Measurements from ENCODE around the gene CYTH3.
"Not testable (repeated sequence)": the region's sequence is repeated elsewhere in the genome, so short reads cannot be mapped to it uniquely, and the experiment has no call there.

The CYTH3 gene

DNA sequence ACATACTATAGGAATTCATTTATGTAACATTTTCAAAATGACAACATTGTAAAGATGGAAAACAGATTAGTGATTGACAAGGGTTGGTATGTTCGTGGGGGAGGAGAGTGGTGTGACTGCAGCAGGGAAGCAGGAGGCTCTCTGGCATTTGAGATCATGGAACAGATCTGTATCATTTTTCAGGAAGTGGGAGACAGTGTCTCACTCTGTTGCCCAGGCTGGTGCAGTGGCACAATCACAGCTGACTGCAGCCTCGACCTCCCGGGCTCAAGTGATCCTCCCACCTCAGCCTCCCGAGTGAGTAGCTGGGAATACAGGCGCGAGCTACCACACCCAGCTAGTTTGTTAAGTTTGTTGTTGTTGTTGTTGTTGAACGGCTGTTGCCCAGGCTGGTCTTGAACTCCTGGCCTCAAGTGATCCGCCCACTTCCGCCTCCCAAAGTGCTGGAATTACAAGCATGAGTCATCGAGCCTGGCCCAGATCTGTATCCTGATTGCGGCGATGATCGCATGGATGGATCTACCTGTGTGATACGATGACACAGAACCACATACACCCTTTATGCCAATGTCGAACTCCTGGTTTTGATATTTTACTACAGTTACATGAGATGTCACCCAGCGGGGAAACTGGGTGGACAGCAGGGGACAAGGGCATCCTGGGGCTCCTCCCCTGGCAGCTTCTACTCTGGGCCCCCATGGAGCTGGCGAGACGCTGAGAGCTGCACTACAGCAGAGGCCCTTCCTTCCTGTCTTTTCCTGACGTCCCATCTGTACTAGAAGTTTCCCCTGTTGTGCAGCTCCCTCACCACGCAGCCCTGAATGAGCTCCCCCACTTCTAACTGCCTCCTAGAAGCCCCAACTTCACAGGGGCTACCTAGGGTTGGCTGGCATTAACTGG is 12.3 kb upstream of the CYTH3 start:
- no peak overlapping the region for H3K4me3 ChIP-seq (ENCODE audit: low read depth, low read length)
- TF ChIP-seq, protein P1, sequence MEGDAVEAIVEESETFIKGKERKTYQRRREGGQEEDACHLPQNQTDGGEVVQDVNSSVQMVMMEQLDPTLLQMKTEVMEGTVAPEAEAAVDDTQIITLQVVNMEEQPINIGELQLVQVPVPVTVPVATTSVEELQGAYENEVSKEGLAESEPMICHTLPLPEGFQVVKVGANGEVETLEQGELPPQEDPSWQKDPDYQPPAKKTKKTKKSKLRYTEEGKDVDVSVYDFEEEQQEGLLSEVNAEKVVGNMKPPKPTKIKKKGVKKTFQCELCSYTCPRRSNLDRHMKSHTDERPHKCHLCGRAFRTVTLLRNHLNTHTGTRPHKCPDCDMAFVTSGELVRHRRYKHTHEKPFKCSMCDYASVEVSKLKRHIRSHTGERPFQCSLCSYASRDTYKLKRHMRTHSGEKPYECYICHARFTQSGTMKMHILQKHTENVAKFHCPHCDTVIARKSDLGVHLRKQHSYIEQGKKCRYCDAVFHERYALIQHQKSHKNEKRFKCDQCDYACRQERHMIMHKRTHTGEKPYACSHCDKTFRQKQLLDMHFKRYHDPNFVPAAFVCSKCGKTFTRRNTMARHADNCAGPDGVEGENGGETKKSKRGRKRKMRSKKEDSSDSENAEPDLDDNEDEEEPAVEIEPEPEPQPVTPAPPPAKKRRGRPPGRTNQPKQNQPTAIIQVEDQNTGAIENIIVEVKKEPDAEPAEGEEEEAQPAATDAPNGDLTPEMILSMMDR (IDR thresholded peaks at IDR 0.05; ENCODE audit: insufficient read depth, low read length, missing control alignments) = no peak
- ChIA-PET POLR2A (interaction anchor here (1.4 kb wide), 1 partner anchor 24 kb away, joined by 5 read pairs; no protein-coding TSS in a partner anchor), CTCF (no interaction called here)
- no peak for DNase-seq (ENCODE audit: low read depth, low spot score)

DNA sequence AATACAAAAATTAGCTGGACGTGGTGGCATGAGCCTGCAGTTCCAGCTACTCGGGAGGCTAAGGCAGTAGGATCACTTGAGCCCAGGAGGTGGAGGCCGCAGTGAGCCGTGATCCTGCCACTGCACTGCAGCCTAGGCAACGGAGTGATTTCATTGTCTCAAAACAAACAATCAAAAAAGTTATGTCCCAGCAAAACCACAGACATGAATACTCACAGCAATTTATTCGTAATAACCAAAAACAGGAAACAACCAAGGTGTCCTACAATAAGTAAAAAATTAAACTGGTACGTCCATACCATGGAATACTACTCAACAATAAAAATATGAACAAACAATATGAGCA is 11.6 kb upstream of the CYTH3 start:
- no peak overlapping the region for H3K4me3 ChIP-seq (ENCODE audit: low read depth, low read length)
- ChIA-PET POLR2A (interaction anchor here (1.1 to 1.4 kb wide), 2 partner anchors 24 to 35 kb away, joined by 3 to 5 read pairs; no protein-coding TSS in a partner anchor), CTCF (interaction anchor here (1.3 to 1.5 kb wide), 2 partner anchors 39 to 124 kb away, joined by 5 to 8 read pairs; no protein-coding TSS in a partner anchor)
- TF ChIP-seq, protein P1 (IDR thresholded peaks at IDR 0.05; ENCODE audit: insufficient read depth, low read length, missing control alignments) = no peak
- no peak for DNase-seq (ENCODE audit: low read depth, low spot score)

DNA sequence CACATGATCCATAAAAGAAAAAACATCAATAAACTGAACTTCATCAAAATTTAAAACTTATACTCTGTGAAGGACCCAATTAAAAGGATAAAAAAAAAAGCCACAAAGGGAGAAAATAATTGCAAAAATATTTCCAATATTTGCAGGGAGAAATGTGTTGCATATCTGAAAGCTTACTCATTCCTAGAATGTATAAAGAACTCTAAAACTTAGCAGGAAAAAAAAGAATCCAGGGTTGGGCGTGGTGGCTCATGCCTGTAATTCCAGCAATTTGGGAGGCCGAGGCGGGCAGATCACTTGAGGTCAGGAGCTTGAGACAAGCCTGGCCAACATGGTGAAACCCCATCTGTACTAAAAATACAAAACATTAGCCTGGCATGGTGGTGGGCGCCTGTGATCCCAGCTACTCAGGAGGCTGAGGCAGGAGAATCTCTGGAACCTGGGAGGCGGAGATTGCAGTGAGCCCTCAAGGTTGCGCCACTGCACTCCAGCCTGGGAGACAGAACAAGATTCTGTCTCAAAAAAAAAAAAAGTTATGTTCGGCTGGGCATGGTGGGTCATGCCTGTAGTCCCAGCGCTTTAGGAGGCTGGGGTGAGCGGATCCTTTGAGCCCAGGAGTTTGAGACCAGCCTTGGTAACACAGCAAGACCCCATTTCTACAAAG is 11.1 kb upstream of the CYTH3 start:
- not testable (repeated sequence) for DNase-seq (ENCODE audit: low read depth, low spot score); H3K4me3 ChIP-seq (ENCODE audit: low read depth, low read length)
- ChIA-PET POLR2A (interaction anchor here (1.1 to 1.4 kb wide), 3 partner anchors 23 to 40 kb away, joined by 3 to 5 read pairs (median 3); no protein-coding TSS in a partner anchor), CTCF (interaction anchor here (0.6 to 1.5 kb wide), 3 partner anchors 39 to 123 kb away, joined by 3 to 8 read pairs (median 5); no protein-coding TSS in a partner anchor)

DNA sequence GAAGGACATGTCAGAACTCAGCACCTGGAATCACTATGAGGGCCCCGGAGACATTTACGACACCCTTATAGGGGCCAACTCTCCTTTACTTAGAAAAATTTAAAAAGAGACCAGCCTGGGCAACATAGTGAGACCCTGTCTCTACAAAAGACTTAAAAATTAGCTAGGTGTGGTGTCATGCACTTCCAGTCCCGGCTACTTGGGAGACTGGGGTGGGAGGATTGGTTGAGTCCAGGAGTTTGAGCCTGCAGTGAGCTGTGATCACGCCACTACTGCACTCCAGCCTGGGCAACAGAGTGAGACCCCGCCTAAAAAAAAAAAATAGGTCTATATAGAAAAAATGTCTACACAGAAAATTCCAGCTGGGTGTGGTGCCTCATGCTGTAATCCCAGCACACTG is 7.5 kb upstream of the CYTH3 start:
- CTCF ChIA-PET = interaction anchor here (0.7 to 1.5 kb wide), 2 partner anchors 9 to 18 kb away, joined by 3 to 5 read pairs; no protein-coding TSS in a partner anchor
- TF ChIP-seq, protein P1 (IDR thresholded peaks at IDR 0.05; ENCODE audit: insufficient read depth, low read length, missing control alignments) = no peak
- DNase-seq (ENCODE audit: low read depth, low spot score) = no peak
- no peak overlapping the region for H3K4me3 ChIP-seq (ENCODE audit: low read depth, low read length)
- POLR2A ChIA-PET = no interaction called here

DNA sequence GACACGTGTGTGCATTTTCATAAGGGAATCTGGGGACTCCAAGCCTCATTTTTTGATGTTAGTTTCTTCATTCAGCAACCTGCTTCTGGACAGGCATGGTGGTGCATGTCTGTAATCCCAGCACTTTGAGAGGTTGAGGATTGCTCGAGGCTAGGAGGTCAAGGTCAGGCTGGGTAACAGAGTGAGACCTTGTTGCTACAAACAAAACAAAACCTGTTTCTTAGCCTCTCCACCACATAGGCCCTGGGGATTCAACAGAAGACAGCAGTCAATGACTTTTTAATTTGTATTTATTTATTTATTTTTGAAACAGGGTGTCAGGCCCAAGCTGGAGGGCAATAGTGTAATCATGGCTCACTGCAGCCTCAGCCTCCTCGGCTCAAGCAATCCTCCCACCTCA is 6.9 kb upstream of the CYTH3 start:
- TF ChIP-seq, protein P1 (IDR thresholded peaks at IDR 0.05; ENCODE audit: insufficient read depth, low read length, missing control alignments) = no peak
- DNase-seq (ENCODE audit: low read depth, low spot score) = no peak
- CTCF ChIA-PET = interaction anchor here (1.5 kb wide), 1 partner anchor 18 kb away, joined by 5 read pairs; no protein-coding TSS in a partner anchor
- POLR2A ChIA-PET = no interaction called here
- H3K4me3 ChIP-seq (ENCODE audit: low read depth, low read length) = no peak overlapping the region

DNA sequence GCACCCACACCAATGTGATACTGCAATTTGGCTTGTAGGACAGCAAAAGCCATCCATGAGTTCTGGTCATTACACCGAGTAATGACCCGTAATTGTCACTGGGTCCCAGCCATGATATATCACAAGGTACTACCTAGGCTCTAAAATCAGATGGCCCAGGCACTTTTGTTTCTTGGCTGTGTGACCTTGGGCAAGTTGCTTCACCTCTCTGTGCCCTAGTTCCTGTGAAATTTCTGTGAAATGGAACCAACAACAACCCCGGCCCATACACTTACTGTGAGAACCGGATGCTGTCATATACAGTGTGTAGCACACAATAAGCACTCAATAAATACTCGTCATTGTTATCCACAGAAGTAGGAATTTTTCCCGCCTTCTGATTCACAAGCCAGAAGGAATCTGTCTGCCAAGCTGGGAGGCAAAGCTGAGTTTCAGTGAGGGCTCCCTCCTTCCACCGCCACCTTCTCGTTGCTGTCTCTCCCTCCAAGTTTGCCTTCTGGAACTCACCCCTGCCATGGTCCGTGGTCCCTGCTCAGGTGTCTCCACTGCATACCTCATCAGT is 6.4 kb upstream of the CYTH3 start:
- TF ChIP-seq, protein P1 (IDR thresholded peaks at IDR 0.05; ENCODE audit: insufficient read depth, low read length, missing control alignments) = no peak
- ChIA-PET CTCF (no interaction called here), POLR2A (no interaction called here)
- no peak for DNase-seq (ENCODE audit: low read depth, low spot score)
- H3K4me3 ChIP-seq (ENCODE audit: low read depth, low read length) = no peak overlapping the region
